Measurements from ENCODE around the gene HSFX3.
"Not testable (repeated sequence)": the region's sequence is repeated elsewhere in the genome, so short reads cannot be mapped to it uniquely, and the experiment has no call there.

Gene HSFX3

GRCh38 chrX:149549701-149550100 lies at the start of gene HSFX3:
Gene HSFX3, minus strand, starts transcription at chrX:149549924. Its CDS starts 72 bp downstream, at chrX:149549852.
- DNase-seq: not testable (repeated sequence)

DNA sequence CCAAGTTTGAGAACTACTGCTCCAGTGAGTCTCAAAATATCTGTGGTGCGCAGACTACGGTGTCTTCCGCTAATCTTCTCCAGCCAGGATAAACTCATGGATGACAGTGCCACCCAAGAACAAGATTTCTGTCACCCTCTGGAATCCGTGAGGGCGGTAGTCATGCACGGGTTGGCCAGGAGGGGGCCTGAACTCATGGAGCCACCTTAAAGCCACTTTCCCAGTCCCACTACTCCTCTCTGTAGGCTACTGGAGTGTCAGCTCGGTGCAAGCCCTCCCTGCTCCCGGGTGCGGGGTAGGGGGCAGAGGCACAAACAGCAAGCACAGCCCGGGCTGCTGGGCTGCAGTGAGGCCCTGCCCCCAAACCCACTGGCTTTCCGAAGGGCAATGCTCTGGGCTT lies 48.9 kb upstream of the HSFX3 start:
- not testable (repeated sequence) for DNase-seq

DNA sequence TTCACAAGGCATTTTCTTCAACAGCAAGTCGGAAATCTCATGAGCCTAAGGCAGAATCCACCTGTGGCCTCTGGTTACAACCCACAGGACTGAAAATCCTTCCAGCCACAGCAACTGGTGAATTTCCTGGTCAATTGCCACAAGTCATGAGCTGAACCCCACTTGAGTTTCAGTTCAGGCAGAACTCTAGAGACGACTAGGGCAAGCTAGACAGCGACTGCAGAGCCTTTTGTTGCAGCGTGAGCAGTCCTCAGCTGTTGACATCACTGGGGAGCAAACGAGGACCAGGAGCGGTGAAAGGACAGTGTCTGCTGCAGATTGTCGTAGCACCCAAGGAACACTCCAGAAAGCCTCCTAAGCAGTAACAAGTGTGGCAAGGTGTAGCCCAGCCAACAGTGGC lies 46.2 kb upstream of the HSFX3 start:
- DNase-seq: not testable (repeated sequence)

DNA sequence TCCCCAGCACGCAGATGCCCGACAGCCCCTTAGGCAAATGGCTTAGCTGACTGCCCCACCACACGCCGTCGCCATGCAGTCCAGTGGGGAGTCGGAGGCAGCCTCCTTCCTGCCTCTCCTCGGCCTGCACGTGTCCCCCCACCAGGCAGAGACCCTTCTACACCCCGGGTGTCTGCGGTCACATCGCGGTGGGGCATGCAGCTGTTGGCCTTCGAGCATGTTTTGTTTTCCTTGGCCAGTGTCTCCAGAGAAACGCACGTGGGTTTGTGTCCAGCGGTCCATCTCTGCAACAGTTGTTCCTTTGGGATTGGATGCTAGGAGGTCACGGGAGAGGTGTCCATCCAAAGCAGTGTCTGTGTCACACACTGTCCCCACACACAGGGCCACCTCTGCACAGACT lies 45.5 kb upstream of the HSFX3 start, which contains the start of gene HSFX2:
TSS of gene HSFX2 (minus strand) at position 101 of the 400 bp plus-strand sequence. CDS start 614 bp downstream, outside the sequence.
- DNase-seq: not testable (repeated sequence)

GRCh38 chrX:149590993-149591392 lies 41.3 kb upstream of the HSFX3 start:
- DNase-seq: not testable (repeated sequence)

DNA sequence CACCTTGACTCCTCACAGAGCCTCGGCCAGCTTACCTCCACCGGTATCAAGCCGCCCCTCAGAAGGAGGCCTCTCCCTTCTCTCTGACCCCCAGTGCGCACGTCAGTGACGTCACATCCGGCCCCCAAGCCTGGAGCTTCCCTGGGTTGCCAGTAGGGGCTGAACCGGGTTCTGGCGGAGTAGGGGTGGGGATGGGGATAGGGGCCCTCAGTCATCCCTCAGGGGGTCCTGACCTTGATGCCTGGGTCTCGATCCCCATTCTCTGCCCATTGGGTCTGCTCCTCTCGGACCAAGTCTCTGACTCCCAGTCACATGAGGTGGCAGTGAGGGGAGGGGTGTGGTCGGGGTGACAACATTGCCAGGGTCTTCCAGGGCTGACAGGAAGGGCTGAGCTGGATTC lies 37.6 kb upstream of the HSFX3 start, which contains the start of gene MAGEA9B:
TSS of gene MAGEA9B (minus strand) at position 101 of the 400 bp plus-strand sequence. CDS start 4,280 bp downstream, outside the sequence.
- not testable (repeated sequence) for DNase-seq

DNA sequence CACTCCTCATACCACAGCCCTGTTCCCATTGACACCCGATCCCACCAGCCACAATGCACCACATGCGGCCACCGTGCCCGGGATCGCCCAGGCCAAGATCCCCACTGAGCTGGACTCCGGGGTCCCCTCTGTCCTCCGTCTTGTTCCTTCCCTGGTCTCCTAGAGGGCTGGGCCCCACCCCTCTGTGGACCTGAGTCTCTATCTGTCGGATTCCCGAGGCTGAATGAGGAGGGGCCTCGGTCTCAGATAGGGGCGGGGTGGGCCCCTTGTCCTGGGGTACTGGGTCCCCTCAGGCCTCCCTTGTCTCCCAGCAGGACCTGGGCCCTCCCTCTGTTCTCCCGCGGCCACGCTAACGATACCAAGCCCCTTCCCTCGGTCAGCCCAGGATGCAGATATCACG lies 35.9 kb upstream of the HSFX3 start:
- not testable (repeated sequence) for DNase-seq

DNA sequence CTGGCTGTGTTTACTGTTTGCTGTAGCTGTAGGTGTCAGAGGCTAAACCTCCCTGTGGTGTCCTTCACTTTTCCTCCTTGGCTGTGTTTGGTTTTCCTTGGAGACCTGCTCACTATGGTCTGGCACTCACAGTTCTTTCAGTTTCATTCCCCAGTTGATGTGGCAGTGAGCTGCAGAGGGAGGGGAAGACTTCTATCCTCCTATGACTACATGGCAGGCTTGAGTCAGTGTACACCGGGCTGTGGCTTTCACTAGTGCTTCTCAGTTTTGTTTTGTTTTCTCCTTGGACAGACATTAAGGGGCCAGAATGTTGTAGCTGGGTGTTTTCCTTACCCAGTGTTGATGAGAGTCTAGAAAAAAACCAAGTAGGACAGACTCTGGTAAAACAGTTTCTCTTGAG lies 23.7 kb upstream of the HSFX3 start:
- not testable (repeated sequence) for DNase-seq

GRCh38 chrX:149572743-149573142 lies 23.0 kb upstream of the HSFX3 start:
- no peak for DNase-seq

DNA sequence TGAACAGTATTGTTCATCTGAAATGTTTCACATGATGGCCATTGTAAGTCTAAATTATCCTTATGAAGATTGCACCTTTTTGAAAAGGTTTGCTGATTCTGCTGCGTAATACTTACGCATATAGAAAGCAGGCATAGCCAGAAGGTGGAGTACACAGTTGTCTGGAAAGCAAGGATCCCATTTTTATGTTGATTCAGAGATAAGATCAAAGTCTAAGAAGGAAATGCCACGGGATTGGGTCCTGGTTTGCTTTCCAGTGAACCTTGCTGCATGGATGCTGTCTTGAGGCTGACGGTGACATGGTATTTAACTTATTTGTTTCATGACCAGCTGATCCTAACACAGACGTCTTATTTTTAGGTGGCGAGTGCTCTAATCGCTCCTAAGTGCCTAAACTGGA lies 22.0 kb upstream of the HSFX3 start:
- no peak for DNase-seq

DNA sequence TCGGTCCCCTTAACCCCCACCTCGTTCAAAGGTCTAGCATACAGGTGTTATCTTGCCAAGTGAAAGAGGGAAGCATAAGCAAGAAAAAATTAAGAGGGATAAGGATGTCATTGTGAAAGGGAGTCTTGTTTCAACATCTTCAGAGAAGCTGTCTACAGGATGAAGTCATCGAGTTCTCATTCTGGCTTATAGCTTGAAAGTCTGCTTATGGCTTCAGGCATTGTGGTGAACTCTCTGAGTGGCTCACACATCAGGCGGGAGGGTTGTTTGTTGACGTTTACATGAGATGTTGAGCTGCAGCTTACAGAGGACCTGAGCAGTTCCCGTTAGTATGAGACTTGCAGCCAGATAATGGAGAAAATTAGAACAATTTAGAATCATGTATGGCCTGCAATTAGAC lies 20.9 kb upstream of the HSFX3 start:
- no peak for DNase-seq

- no peak for DNase-seq
Observed at GRCh38 chrX:149569770-149570169, 20.0 kb upstream of the HSFX3 start.

DNA sequence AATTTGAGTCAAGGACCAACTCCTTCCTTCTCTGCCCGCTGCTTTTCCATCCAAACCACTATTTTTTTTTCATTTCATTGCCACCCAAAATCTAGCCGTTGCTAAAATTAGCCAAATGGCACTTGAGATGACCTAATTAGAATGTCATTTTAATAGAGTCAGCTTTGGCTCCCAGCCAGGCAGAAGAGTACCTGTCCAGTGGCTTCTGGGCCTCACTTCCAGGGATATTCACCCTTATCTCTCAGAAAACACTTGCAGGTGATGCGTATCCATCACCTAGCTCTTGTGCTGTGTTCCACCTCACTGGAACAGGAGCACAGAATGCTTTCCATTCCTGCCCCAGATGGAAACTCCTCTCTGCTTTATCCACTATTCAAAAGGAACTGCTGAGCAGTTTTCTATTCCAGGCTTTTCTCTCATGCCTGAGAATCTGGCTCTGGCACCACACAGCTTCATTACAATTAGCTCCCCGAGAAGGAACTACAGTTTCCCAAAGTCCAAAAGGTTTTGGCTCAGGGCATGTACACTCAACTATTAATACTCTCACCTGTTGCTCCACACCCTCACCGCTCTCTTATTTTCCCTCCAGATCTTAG lies 19.1 kb upstream of the HSFX3 start:
- no peak for DNase-seq

DNA sequence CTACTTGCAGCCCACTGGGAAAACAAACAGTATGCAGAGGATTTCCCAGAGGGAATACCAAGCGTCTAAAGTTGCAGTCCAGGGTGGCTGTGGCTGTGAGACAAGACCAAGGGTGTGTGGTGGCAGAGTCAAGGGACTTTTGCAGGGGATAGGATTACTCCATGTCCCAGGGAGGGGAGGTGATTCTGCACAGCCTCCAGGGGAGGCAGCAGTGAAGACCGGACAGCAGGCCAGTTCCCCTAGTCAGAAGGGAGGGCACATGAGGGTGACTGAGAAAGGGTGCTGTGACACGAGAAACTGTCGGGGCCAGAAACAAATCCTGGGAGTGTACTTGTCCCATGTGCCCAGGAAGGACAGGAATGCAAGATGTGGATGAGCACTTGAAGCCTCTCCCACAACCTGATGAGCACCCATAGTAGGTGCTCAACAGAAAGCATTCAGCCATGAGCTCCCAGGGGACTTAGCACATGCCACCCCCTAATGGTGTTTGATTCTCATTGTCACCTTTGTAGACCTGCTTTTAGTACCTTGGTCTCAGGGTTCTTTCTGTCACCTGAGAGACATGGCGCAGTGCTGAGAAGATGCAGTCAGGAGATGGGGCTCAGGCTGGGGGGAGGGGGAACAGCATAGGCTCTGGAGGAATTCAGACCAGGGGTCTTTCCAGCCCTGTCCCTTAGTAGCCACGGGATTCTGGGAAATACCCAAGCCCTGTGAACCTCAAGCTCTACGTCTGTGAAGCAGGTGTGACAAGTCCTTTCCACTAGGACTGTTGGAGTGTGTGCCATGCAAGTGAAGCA lies 18.1 kb upstream of the HSFX3 start:
- no peak for DNase-seq

- no peak for DNase-seq
Observed at GRCh38 chrX:149563359-149563758, 13.6 kb upstream of the HSFX3 start.

DNA sequence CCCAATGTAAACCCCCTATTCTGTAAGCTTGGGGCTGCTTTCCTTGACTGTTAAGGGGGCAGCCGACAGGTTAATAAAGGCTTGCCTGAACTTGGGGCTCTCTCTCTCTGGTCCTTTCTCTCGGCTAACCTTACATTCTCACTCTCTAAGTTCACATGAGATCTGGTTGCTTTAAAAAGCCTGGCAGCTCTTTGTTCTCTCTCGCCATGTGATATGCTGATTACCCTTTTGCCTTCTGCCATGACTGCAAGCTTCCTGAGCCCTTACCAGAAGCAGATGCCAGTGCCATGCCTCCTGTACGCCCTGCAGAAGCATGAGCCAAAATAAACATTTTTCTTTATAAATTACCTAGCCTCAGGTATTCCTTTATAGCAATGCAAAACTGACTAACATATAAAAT lies 5.5 kb upstream of the HSFX3 start:
- DNase-seq: not testable (repeated sequence)

- DNase-seq: not testable (repeated sequence)
Observed at GRCh38 chrX:149551939-149552248, 2.2 kb upstream of the HSFX3 start.

DNA sequence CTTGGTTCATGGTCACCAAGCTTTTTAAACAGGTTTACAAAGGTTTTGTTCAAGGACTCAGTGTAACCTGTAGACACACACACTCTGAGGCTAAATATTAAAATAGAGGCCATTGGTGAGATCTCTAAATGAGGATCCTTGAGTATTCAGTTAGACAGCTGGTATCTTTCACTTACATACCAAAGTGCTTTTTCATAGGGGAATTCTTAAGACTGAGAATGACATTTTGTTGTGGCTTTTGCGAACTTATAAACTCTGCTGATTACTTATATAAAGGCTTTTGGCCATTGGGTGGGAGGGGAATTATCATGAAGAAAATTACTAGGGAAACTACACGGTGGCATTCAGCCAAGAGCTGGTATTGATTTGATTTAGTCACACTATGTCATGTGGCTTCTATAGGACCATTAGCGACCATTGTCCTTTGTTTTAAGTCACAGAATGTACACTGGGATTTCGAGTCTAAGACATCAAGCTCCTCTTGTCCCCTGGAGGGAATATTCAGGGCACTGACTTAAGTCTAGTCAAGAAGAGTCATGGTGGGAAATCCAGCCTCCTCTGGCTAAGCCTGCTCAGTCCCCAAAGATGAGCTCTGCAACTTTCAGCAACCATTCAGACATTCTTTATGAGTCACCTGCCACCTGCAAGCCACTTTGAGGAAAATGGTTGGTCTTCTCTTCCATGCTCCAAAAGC lies 1.7 kb upstream of the HSFX3 start:
- not testable (repeated sequence) for DNase-seq

GRCh38 chrX:149550454-149550853 lies 730 bp upstream of the HSFX3 start:
- not testable (repeated sequence) for DNase-seq

GRCh38 chrX:149547782-149548181 lies 1.9 kb downstream of the HSFX3 start:
- not testable (repeated sequence) for DNase-seq

DNA sequence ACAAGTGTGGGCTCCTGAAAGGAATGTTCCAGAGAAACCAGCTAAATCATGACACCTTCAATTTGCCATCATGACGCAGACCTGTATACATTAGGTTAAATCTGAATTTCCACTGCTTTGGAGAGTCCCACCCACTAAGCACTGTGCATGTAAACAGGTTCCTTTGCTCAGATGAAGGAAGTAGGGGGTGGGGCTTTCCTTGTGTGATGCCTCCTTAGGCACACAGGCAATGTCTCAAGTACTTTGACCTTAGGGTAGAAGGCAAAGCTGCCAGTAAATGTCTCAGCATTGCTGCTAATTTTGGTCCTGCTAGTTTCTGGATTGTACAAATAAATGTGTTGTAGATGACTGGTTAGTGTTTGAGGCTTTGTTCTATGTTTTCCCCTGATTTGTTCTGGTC lies 2.8 kb downstream of the HSFX3 start:
- DNase-seq: not testable (repeated sequence)

DNA sequence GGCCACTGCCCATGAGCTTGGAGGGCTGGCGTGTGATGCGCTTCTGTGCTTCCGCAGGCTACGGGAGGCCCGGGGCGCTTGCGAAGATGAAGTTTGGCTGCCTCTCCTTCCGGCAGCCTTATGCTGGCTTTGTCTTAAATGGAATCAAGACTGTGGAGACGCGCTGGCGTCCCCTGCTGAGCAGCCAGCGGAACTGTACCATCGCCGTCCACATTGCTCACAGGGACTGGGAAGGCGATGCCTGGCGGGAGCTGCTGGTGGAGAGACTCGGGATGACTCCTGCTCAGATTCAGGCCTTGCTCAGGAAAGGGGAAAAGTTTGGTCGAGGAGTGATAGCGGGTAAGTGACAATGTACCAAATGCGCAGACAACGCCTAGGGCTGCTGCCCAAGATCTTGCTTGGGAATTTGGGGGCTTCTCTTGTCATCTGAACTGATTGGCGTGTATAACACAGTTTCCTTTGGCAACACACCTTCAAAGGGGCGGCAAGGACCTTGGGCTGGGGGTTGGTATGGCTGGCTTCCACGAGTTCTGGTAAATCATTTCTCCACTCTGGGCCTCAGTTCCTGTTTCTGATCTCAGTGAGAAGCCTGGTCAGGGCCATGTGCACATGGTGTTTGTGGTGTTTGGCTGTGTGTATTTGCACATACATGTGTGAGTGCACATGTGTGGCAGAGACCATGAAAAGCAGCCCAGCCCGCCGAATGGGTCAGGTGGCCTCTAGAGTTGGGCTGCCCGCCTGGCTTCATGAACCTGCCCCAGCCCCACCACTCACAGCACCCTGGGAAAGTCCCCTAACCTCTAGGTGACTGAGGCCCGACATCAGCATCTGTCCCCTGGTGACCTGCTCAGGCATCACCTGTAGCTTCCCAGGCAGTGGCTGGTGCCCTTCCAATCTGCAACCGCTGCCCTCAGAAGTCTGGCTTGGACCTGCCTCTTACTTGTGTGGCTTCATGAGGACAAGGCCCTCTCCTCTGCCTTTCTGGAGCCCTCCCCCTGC lies 3.9 kb downstream of the HSFX3 start:
- DNase-seq: not testable (repeated sequence)
